Astrocyte of the spinal cord (primary cell): ENCODE results near the gene FBH1.

Experiments used
- DNase-seq: peaks from one replicate; pipeline ENCODE4 v3.0.0; 2011; ENCODE audit warnings: low read depth, low spot score
- H3K4me3 ChIP-seq: 2 replicates; pipeline ENCODE4 v1.5.1; 2011; ENCODE audit warnings: low read depth, mild to moderate bottlenecking, low read length, moderate library complexity
- CTCF ChIP-seq: IDR thresholded peaks from 2 replicates; pipeline ENCODE4 v1.5.1; 2012; ENCODE audit warnings: low read depth, mild to moderate bottlenecking, low read length, inconsistent platforms
- in situ Hi-C: cut with HindIII; loops from 2 replicates; pipeline ENCODE4 v1.10.0; 2017; ENCODE audit warnings: low sequenced_read_pairs

FBH1 gene

GRCh38 chr10:5895365-5895764, 5.3 kb downstream of the FBH1 start:
- TF ChIP-seq CTCF = no peak
- H3K4me3 ChIP-seq = no peak overlapping the region
- in situ Hi-C loops = no loop called here
- DNase-seq = no peak

- no peak for TF ChIP-seq CTCF
- H3K4me3 ChIP-seq = no peak overlapping the region
- in situ Hi-C loops = no loop called here
- DNase-seq = no peak
These were observed 5.8 kb downstream of the FBH1 start for GRCh38 chr10:5895804-5896203.

DNA sequence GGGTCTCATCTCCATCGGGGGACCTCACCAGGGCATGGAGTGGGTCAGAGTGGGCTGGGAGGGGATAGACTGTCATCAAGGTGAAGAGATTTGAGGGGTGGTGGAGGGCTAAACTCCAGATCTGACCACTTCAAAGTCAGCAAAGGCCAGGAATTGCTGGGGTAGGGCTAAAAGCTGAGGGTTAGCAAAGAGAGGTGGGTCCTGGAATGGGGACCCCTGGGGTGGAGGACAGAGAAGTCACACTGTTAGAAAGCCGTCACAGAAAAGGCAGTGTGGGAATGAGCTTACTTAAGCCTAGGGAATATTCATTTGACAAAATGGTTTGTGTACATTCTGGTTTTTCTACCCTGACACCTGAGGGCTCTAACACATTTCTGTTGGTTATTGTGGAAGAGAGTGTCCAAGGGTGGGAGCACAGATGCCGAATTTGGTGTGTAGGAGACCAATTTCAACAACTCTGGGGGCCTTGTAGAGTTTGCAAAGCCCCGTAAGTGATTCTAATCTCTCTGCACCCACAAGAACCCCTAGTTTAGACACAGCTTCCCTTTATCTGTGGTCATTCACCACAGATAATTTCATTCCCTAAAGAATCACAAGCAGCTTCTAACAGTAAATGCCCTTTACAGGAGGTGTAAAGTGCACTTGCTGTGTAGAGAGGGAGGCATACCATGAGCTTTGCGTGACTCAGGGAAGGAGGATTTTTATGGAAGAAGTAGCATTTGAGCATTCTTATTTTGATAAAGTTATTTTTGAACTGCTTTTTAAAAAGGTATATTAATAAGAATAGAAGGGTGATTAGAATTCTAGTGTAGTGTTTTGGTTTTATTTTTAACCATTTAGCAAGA, 6.4 kb downstream of the FBH1 start:
- no peak overlapping the region for H3K4me3 ChIP-seq
- DNase-seq = no peak
- no peak for TF ChIP-seq CTCF
- in situ Hi-C loops = no loop called here

- no peak for DNase-seq
- no peak for TF ChIP-seq CTCF
- H3K4me3 ChIP-seq = no peak overlapping the region
- in situ Hi-C loops = no loop called here
These were observed 7.0 kb downstream of the FBH1 start for GRCh38 chr10:5897053-5897340.

DNA sequence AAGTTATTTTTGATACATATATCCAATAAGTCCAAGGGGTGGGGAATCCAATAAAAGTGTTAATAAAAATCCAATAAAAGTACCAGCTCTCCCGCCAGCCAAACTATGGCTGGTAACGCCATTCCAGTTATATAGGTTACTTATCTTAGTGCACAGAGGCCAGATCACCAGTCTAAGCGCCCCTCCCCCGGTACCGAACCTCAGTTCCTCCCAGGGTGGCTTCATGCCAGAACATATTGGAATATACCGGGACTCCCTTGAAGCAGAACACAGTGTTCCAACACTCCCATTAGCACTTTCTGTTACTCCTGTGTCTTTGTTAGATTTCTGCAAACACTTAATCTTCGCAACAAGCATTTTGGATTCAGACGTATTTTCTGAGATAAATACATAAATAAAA, 7.5 kb downstream of the FBH1 start:
- in situ Hi-C loops = no loop called here
- H3K4me3 ChIP-seq = no peak overlapping the region
- DNase-seq = no peak
- no peak for TF ChIP-seq CTCF

DNA sequence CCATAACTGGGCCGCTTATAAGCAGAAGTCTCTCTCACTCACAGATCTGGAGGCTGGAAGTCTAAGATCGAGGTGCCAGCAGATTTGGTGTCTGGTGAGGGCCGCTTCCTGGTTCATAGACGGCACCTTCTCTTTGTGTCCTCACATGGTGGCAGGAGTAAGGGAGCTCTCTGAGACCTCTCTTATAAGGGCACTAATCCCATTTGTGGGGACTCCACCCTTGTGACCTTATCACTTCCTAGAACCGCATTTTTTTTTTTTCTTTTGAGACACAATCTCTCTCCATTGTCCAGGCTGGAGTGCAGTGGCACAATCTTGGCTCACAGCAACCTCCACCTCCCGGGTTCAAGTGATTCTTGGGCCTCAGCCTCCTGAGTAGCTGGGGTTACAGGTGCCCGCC, 8.1 kb downstream of the FBH1 start:
- in situ Hi-C loops = no loop called here
- no peak overlapping the region for H3K4me3 ChIP-seq
- DNase-seq = no peak
- no peak for TF ChIP-seq CTCF
